HUES64 (cell line): ENCODE data around the gene HES1.

Experiments
- H3K27ac ChIP-seq: 2 replicates; pipeline ENCODE4 v1.7.0; 2013; ENCODE audit warnings: low read depth, low read length, inconsistent platforms
- H3K27me3 ChIP-seq: 2 replicates; pipeline ENCODE4 v1.6.1; 2013; ENCODE audit warnings: mild to moderate bottlenecking, low read length; ENCODE audit not compliant: insufficient read depth
- H3K36me3 ChIP-seq: 2 replicates; pipeline ENCODE4 v1.6.1; 2013; ENCODE audit warnings: mild to moderate bottlenecking, low read length; ENCODE audit not compliant: insufficient read depth
- H3K4me1 ChIP-seq: 2 replicates; pipeline ENCODE4 v1.6.1; 2013; ENCODE audit warnings: mild to moderate bottlenecking, low read length, moderate library complexity; ENCODE audit not compliant: insufficient read depth
- H3K4me3 ChIP-seq: 2 replicates; pipeline ENCODE4 v1.5.1; 2013; ENCODE audit warnings: mild to moderate bottlenecking, low read length, moderate library complexity
- H3K9ac ChIP-seq: 2 replicates; pipeline ENCODE4 v1.6.1; 2013; ENCODE audit warnings: mild to moderate bottlenecking, low read depth, low read length
- H3K9me3 ChIP-seq: 2 replicates; pipeline ENCODE4 v1.6.1; 2013; ENCODE audit warnings: low read depth, low read length; ENCODE audit not compliant: insufficient read depth
- WGBS: fragments of 150-250, 120-280 bp; methylation state at CpG from one replicate; pipeline ENCODE4 v1.1.7; 2013; ENCODE audit warnings: missing lambda C conversion rate; 5-methylcytosine and 5-hydroxymethylcytosine counted together

Gene HES1

GRCh38 chr3:194137008-194137505, 1.1 kb downstream of the HES1 start:
- Histone ChIP-seq H3K9ac (peak overlapping the region; percentile 48), H3K4me1 (peaks cover 52% of the 10 kb centered on the region), H3K4me3 (peak overlapping the region; percentile 77), H3K27me3 (peaks cover 26% of the 10 kb centered on the region), H3K9me3 (no peaks in the 10 kb centered on the region), H3K27ac (0 out of 2 replicates have a peak overlapping the region, but pooled peaks have one; percentile 22), H3K36me3 (peaks cover 6% of the 10 kb centered on the region; the same call in 1 of the 2 replicates)
- under 1% methylated on average over 34 of the region's 34 CpGs for WGBS

DNA sequence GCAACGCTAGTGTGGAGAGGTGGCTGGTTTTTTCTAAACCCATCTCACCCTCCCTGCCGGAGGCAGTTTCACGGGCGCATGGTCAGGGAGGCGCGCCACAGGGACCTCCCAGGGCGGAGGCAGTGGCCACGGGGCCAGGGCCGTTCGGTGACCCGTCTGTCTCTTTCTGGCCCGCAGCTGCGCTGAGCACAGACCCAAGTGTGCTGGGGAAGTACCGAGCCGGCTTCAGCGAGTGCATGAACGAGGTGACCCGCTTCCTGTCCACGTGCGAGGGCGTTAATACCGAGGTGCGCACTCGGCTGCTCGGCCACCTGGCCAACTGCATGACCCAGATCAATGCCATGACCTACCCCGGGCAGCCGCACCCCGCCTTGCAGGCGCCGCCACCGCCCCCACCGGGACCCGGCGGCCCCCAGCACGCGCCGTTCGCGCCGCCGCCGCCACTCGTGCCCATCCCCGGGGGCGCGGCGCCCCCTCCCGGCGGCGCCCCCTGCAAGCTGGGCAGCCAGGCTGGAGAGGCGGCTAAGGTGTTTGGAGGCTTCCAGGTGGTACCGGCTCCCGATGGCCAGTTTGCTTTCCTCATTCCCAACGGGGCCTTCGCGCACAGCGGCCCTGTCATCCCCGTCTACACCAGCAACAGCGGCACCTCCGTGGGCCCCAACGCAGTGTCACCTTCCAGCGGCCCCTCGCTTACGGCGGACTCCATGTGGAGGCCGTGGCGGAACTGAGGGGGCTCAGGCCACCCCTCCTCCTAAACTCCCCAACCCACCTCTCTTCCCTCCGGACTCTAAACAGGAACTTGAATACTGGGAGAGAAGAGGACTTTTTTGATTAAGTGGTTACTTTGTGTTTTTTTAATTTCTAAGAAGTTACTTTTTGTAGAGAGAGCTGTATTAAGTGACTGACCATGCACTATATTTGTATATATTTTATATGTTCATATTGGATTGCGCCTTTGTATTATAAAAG, 1.8 kb downstream of the HES1 start:
- no peaks in the 10 kb centered on the region for H3K9me3 ChIP-seq
- H3K27me3 ChIP-seq, result peaks cover 21% of the 10 kb centered on the region
- 1% methylated on average over 67 of the region's 69 CpGs for WGBS
- H3K36me3 ChIP-seq, result peaks cover 6% of the 10 kb centered on the region; the same call in 1 of the 2 replicates
- peak overlapping the region; percentile 48 for H3K9ac ChIP-seq
- H3K4me1 ChIP-seq, result peaks cover 52% of the 10 kb centered on the region
- no peak overlapping the region for H3K27ac ChIP-seq
- peak overlapping the region; percentile 77 for H3K4me3 ChIP-seq

- 27% methylated on average over 4 of the region's 4 CpGs for WGBS
- Histone ChIP-seq H3K9me3 (no peaks in the 10 kb centered on the region), H3K27ac (peak overlapping the region; percentile 29; the same call in 1 of the 2 replicates), H3K9ac (no peak overlapping the region; the same call in 1 of the 2 replicates), H3K4me1 (peaks cover 43% of the 10 kb centered on the region), H3K27me3 (peaks cover 15% of the 10 kb centered on the region), H3K36me3 (peaks cover 6% of the 10 kb centered on the region; the same call in 1 of the 2 replicates), H3K4me3 (peak overlapping the region; percentile 77)
Observed at GRCh38 chr3:194138732-194139070, 2.8 kb downstream of the HES1 start.

GRCh38 chr3:194139071-194139813, 3.3 kb downstream of the HES1 start:
- peak overlapping the region; percentile 29; the same call in 1 of the 2 replicates for H3K27ac ChIP-seq

DNA sequence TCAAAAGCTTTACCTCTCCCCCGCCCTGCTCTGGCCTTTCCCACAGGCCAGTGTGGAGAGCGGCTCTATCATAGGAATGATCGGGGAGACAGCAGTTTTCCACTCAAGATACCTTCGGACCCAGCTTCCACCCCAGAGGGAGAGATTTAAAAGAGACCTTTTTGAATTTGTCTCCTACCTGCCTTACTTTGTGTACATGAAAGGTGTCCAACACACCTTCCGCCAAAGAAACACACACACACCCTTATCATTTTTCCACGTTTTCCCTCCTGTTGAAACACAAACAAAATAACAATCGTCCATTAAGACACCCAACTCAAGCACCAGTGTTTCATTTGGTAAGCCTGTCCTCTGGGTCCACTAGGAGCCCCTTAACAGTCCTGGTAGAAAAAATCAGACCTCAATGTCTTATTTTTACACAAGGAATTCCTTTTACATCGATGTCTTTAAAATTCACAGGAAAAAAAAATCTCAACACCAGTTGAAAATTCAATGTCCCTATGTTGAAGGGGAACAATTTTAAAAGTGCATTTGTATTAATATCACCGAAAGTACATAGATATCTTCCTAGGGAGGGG, 4.0 kb downstream of the HES1 start:
- Histone ChIP-seq H3K36me3 (peaks cover 6% of the 10 kb centered on the region; the same call in 1 of the 2 replicates), H3K9me3 (no peaks in the 10 kb centered on the region), H3K4me3 (peak overlapping the region; percentile 77), H3K9ac (peak overlapping the region; percentile 50; the same call in 1 of the 2 replicates), H3K27ac (peak overlapping the region; percentile 29; the same call in 1 of the 2 replicates), H3K4me1 (peaks cover 42% of the 10 kb centered on the region), H3K27me3 (peaks cover 17% of the 10 kb centered on the region)
- WGBS, result 21% methylated on average over 6 of the region's 9 CpGs

More at GRCh38 chr3:194139071-194139813, 3.3 kb downstream of the HES1 start:
- no peaks in the 10 kb centered on the region for H3K9me3 ChIP-seq
- H3K27me3 ChIP-seq, result peaks cover 15% of the 10 kb centered on the region
- peaks cover 42% of the 10 kb centered on the region for H3K4me1 ChIP-seq
- peak overlapping the region; percentile 77 for H3K4me3 ChIP-seq
- peaks cover 6% of the 10 kb centered on the region; the same call in 1 of the 2 replicates for H3K36me3 ChIP-seq
- peak overlapping the region; percentile 50; the same call in 1 of the 2 replicates for H3K9ac ChIP-seq
- 9% methylated on average over 17 of the region's 21 CpGs for WGBS

DNA sequence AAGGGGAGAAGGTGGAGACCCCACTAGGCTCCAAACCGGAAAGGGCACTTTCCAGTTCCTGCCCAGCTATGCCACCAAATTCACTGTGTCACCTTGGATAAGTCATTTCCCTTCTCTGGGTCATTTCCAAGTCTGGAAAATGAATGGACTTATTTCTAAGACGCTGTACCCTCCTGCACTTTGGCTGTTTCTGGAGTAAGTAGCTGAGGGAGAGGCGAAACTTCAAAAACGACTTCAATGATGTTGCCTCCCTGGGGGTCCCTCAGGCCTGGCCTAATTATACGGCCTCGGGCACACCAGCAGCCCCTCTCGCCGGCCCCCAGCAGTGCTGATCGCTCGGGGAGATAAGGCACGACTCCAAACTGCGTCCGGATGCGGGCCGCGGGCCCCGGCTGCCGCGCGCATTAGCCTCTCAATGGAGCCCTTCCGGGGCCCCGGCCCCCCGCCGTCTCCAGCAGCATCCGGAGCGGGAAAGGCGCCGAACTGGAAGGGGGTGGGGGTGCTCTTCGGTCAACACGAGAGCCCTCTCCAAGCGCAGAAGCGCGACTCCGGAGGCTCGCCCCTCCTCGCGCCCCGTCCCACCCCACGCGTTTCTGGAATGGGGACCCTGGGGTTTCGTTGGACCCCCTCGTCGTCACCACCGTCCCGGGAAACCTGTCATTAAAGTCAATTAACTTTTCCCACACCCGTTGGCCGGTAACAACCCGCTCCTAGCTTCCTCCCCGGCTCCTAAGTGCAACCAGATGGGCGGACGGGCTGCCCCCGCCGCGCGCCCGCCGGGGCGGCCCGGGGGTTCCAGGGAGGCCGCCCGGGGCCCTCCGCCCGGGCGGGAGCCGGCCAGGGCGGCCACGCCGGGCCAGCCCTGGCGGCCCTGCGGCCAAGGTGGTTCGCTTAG, 4.8 kb downstream of the HES1 start:
- Histone ChIP-seq H3K9ac (peak overlapping the region; percentile 78), H3K36me3 (peaks cover 6% of the 10 kb centered on the region; the same call in 1 of the 2 replicates), H3K4me3 (peak overlapping the region; percentile 51), H3K27ac (peak overlapping the region; percentile 100), H3K27me3 (peaks cover 19% of the 10 kb centered on the region), H3K4me1 (peaks cover 36% of the 10 kb centered on the region), H3K9me3 (no peaks in the 10 kb centered on the region)
- 1% methylated on average over 71 of the region's 71 CpGs for WGBS

DNA sequence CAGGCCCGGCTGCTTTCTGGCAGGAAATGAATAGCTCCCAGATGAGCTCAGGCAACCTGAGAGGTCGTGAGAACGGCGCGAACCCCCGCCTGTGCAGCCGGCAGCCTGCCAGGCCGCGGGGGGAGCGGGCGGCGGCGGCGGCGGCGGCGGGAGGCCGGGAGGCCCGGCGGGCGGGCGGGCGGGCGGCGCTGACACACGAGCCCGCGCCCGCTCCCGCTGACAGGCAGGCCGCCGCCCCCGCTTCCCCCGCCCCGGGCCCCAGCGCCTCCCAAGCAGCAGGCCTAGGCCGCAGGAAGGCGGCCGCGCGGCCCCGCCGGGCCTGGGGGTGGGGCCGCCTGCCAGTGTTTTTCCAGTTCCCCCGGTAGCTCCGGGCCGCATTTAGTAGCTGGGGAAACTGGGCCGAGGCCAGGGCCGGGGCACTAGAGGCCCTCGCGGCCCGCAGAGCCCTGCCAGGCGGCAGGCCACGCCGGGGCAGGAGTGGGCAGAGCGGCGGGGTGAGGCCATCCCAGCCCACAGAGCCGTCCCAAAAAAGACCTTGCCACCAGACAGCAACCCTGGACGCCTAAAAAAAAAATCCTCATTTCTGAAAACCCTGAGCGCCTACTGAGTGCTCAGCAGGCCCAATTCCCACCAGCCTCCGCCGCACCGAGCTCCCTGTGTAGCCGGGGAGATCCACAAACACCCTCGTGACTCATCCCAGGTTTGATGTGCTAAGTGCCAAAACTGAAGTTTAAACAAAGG, 5.6 kb downstream of the HES1 start:
- no peaks in the 10 kb centered on the region for H3K9me3 ChIP-seq
- peak overlapping the region; percentile 79 for H3K9ac ChIP-seq
- WGBS, result 2% methylated on average over 64 of the region's 65 CpGs
- H3K36me3 ChIP-seq, result peaks cover 6% of the 10 kb centered on the region; the same call in 1 of the 2 replicates
- peaks cover 36% of the 10 kb centered on the region for H3K4me1 ChIP-seq
- peak overlapping the region; percentile 100 for H3K27ac ChIP-seq
- H3K4me3 ChIP-seq, result peak overlapping the region; percentile 51
- H3K27me3 ChIP-seq, result peaks cover 19% of the 10 kb centered on the region

GRCh38 chr3:194142156-194142910, 6.4 kb downstream of the HES1 start:
- Histone ChIP-seq H3K4me1 (peaks cover 36% of the 10 kb centered on the region), H3K27me3 (peaks cover 12% of the 10 kb centered on the region), H3K9me3 (no peaks in the 10 kb centered on the region), H3K36me3 (peaks cover 6% of the 10 kb centered on the region; the same call in 1 of the 2 replicates), H3K27ac (peak overlapping the region; percentile 99), H3K9ac (peak overlapping the region; percentile 79; the same call in 1 of the 2 replicates), H3K4me3 (peak overlapping the region; percentile 36; the same call in 1 of the 2 replicates)
- 64% methylated on average over 14 of the region's 14 CpGs for WGBS

GRCh38 chr3:194145702-194146101, 9.8 kb downstream of the HES1 start:
- Histone ChIP-seq H3K9me3 (no peaks in the 10 kb centered on the region), H3K9ac (no peak overlapping the region), H3K4me3 (no peak overlapping the region), H3K27me3 (peaks cover 6% of the 10 kb centered on the region; the same call in 1 of the 2 replicates), H3K27ac (no peak overlapping the region), H3K4me1 (peaks cover 13% of the 10 kb centered on the region), H3K36me3 (no peaks in the 10 kb centered on the region)
- 99% methylated on average over 2 of the region's 2 CpGs for WGBS
